Measurements from ENCODE around the gene PSD.
A peak's percentile ranks its signal among the peaks of the same experiment; 100 is the strongest.
"Not testable (repeated sequence)": the region's sequence is repeated elsewhere in the genome, so short reads cannot be mapped to it uniquely, and the experiment has no call there.

Gene PSD

DNA sequence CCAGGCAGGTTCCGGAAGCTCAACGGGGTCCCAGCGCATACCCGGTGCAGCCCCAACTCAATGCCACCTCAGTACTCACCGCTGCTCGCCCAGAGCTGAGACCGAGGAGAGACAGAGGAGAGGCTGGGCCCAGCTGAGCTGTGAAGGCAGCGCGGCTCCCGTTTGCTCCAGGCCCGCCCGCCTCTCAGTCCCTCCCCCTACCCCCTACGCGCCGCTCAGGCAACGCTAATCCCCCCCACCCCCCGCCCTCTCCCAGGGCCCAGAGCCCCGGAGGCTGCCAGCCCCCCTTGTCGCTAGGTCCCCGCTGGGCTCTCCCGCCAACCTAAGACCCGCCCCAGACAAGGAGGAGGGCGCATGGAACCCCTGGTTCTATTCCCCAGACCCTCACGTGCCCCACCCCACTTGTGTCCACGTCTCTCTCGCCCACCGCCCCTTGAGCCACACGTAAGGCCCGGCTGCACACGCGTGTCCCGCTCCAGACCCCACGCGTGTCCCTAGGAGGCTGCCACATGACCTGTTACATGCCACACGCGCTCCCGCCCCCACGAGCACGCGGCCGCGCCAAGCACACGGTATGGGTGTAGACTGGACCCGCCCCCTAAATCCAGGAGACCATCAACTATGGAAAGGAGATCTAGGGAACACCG lies at the start of gene PSD:
PSD (minus strand) TSS at position 164 of the 647 bp plus-strand sequence. CDS start 1,747 bp downstream, outside the sequence.
- no peak for DNase-seq (ENCODE audit: low read depth, low spot score)

DNA sequence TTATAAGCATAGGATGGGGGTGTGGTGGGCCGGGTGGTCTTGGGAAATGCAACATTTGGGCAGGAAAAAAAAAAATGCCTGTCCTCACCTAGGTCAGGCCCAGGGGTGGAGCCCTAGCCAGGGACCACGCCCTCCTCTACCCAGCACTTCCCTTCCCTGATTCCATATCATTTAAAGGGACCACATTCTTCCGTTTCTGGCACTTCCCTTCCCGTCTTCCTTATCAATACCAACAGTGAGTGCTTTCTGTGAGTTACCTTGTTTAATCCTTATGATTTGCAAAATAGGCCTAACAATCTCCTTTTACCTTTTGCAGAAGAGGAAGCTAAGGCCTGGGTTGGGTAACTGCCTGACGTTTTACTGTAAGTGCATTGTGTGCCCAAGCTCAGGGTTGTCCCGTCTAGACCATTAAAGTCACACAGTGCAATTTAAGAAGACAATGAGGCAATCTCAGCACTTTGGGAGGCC lies 49.4 kb upstream of the PSD start:
- DNase-seq (ENCODE audit: low read depth, low spot score) = no peak

DNA sequence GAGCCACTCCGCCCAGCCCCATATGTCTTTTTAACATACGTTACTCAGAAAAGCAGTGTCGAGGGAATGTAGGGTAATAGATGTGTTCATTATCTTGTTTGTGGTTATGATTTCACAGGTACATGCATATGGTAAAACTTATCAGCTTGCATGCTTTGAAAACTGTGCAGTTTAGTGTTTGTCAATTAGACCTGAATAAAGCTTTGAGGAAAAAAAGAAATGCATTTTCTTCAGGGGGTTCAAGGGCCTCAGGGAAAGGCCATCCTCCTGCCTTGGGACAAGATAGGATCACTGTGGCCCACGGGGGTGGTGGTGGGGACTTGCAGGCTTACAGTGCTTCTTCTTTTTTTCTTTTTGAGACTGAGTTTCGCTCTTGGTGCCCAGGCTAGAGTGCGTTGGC lies 48.7 kb upstream of the PSD start:
- no peak for DNase-seq (ENCODE audit: low read depth, low spot score)

DNA sequence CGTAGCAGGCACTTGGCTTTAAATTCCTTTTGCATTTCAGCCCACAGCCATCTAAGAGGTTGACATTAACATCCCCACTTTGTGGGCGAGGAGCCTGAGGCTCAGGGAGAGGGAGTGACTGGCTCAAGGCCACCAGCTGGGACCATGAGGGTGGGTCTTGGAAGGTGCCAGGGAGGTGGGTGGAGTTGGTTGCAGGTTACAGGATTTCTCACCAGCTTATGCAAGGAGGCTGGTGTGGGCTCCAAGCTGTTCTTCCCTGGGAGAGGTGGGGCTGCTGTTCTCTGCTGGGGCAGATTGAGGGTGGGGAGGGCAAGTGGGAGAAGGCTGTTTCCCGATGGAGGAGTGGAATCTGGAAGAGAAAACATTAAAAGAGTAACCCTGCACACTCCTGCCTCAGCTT lies 46.9 kb upstream of the PSD start:
- DNase-seq (ENCODE audit: low read depth, low spot score) = no peak

DNA sequence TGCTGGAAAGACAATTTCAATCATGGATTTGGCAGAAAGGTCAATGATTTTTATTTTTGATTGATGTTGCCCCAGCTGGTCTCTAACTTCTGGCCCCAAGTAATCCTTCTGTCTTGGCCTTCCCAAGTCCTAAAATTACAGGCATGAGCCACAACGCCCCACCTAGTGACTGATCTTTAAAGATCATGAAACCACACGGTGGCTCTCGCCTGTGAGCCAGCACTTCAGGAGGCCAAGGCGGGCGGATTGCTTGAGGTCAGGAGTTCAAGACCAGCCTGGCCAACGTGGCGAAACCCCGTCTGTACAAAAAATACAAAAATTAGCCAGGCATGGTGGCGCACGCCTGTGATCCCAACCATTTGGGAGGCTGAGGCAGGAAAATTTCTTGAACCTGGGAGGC lies 45.4 kb upstream of the PSD start:
- no peak for DNase-seq (ENCODE audit: low read depth, low spot score)

DNA sequence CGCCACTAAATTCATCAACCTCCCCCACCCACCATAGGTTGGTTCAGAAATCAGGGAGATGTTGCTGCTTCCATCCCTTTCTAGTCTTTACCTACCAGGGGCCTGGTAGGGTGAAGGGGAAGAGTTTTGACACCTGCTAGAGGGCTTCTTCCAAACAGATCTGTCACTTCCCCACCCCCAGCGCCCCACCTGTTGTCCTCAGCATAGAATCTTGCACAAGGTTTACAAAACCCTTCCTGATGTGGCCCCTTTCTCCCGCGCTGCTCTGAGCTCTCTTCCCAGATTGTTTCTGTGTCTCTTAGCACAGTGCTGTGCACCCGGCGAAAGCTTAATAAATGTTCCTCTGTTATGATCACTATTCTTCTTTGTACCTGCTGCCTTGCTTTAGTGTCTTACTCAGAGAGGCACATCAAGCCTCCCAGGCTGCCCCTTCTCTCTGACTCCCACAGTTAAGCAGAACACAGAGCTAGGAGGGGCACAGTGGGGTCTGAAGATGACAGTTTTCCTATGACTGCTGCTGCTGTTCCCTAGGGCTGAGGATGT lies 44.0 kb upstream of the PSD start:
- DNase-seq (ENCODE audit: low read depth, low spot score) = no peak

DNA sequence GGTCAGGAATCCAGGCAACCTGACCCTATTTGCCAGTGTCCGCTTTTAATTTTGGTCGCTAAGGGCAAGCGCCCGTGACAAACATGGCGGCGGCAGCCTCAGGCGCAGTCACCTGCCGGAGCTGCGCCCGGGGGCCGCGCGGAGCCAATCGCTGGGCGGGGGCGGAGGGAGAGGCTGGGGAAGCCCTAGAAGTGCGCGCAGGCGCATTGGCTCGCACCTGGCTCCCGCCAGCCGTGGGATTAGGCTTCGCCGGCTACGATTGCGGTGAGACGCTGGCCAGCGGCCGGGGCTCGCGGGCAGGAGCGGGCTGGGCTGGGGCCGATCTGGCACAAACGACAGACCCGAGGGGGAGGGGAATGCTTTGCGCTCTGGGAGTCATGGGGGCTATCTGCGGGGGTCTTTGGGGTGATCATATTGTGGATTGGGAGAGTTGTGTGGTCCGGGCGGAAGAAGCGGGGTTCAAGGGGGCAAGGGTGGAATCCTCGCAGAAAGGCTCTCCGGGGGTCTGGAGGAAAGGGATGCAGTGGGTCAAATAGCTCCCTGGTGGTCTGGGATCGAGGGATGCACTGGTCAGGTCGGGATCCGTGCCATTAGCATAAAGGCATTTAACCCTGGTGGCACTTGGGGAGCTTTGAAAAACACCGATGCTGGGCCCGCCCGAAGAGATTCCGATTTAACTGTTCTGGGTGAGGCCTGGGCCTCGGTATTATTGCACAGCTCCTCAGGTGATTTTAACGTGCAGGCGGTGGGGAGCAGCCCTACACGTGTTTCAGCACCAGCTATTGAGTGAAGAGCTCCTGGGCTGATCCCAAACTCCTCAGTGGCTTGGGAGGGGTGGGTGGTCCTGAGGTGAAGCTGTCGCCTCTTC lies 42.8 kb upstream of the PSD start:
- peak; percentile 29 for DNase-seq (ENCODE audit: low read depth, low spot score)

DNA sequence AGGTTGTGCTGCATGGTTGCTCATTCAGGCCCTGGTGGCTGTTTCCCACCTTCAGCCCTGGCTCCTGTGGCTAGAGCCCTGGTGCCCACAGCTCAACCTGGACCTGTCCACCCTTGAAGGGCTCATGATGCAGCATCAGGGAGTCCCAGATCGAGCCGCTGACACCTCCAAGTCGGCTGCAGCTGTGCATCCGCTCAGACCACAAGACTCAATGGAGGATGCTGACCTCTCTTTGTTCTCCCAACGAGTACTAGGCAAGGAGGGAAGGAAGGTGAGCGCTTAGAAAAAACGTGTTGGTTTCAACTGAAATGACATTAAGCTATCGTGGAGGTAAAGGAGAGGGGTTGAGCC lies 42.2 kb upstream of the PSD start:
- DNase-seq (ENCODE audit: low read depth, low spot score) = no peak

DNA sequence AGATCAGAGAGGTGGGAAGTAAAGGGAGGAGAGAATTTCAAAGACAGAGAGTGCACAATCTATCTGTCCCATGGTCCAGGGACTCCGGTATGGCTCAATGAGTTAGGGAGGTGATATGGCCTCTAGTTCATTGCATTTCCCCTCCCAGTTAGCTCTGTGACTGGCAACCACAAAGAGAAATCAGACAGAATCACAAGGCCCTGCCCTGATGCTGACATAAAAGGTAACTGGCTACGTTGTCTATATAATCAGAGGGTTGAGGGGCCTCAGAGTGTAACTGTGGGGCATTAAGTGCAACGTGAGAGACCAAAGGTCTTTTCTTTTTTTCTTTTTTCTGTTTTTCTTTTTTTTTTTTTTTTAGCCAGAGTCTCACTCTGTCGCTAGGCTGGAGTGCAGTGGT lies 40.1 kb upstream of the PSD start:
- DNase-seq (ENCODE audit: low read depth, low spot score) = no peak

DNA sequence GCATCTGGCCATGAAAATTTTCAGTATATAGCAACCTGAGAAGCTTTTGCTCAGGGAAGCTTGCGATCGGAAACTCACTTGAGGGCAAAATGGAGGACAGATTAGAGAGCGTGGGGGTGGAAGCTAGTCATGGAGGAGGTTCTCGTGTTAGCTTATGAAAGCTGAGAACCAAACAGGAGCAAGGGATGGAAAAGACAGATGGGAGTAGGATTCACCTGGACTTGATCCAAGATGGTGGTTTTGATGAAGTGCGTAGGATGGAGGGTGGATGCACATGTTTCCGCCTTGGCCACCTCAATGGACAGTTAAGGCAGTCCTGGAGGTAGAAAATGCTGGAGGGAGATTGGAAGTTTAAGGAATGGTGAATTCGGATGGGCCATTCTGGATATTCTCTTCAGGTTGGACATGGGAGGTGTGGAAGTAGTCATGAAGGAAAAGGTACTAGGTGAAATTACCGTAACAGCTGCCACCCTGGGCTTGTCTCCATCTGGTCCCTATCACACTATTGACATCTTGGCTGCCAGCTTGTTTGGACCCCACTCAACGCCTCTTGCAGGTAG lies 39.1 kb upstream of the PSD start:
- no peak for DNase-seq (ENCODE audit: low read depth, low spot score)

DNA sequence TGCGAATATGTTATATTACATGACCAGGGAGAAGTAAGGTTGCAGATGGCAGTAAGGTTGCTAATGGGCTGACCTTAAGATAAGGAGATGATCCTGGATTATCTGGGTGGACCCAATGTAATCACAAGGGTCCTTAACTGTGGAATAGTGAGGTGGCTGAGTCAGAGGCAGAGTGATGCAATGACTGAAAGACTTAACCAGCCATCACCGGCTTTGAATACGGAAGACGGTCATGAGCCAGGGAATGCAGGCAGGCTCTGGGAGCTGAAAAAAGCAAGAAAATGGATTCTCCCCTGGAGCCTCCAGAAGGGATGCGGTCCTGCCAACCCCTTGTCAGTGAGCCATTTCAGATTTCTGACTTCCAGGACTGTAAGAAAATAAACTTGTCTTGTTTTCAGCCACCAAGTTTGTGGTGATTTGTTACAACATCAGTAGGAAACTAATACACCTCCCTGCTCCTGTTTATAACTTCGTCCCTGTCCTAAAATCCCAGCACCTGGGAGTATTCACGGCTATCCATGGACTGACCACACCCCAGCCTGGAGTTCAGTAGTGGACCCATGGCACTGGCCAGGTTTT lies 37.4 kb upstream of the PSD start:
- no peak for DNase-seq (ENCODE audit: low read depth, low spot score)

DNA sequence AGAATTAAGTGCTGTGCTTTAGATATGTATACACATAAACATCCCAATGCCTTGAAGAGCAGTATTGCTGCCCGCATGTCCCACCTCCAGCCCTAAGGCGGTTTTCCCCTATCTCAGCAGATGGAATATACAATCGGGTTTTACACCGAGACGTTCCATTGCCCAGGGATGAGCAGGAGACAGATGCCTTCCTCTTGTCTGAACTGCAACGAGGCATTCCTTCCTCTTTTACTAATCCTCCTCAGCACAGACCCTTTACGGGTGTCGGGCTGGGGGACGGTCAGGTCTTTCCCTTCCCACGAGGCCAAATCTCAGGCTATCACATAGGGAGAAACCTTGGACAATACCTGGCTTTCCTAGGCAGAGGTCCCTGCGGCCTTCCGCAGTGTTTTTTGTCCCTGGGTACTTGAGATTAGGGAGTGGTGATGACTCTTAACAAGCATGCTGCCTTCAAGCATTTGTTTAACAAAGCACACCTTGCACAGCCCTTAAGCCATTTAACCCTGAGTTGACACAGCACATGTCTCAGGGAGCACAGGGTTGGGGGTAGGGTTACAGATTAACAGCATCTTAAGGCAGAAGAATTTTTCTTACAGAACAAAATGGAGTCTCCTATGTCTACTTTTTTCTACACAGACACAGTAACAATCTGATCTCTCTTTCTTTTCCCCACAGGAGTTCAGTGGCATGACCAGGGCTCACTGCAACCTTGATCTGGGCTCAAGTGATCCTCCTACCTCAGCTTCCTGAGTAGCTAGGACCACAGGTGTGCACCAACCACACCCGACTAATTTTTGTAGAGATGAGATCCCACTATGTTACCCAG lies 36.3 kb upstream of the PSD start:
- DNase-seq (ENCODE audit: low read depth, low spot score) = not testable (repeated sequence)

DNA sequence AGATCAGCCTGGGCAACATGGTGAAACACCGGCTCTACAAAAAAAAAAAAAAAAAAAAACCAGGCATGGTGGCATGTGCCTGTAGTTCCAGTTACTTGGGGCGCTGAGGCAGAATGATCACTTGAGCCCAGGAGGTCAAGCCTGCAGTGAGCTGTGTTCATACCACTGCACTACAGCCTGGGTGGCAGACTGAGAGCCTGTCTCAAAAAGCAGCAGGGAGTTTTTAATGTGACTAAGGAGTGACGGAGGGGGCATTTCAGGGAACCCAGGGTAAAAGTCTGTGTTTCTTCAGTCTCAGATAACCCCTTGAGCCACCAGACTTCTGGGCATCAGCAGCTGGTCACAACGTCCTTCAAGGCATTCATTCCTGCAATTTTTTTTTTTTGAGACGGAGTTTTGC lies 34.9 kb upstream of the PSD start:
- no peak for DNase-seq (ENCODE audit: low read depth, low spot score)

DNA sequence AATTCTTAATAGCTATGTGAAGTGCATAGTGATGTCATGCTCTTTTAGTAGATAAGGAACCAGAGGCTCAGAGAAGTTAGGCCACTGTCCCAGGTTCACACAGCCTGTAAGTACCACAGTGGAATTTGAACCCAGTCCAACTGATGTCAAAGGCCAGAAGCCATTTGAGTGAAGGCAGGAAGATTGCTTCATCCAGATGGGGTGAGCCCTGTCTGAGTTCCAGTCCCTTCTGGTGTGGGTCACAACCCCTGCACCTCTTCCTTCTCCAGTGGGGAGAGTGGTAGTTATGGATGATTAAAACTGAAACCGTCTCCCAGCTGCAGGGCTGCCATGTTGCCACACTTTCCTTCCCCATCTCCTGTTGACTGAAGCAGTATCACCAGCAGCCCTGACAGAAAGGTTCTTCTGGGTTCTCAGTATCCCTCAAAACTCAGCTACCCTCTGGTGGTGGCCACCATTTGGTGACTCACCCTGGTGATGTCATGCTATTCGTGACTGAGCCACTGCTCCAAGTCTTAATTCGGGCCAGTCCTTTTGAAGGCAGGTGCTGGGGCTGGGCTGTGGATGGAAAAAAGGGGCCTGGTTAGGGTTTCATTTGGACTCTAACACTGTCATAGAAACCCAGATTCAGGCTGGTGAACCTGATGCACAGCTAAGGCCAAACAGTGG lies 34.2 kb upstream of the PSD start:
- DNase-seq (ENCODE audit: low read depth, low spot score) = no peak

DNA sequence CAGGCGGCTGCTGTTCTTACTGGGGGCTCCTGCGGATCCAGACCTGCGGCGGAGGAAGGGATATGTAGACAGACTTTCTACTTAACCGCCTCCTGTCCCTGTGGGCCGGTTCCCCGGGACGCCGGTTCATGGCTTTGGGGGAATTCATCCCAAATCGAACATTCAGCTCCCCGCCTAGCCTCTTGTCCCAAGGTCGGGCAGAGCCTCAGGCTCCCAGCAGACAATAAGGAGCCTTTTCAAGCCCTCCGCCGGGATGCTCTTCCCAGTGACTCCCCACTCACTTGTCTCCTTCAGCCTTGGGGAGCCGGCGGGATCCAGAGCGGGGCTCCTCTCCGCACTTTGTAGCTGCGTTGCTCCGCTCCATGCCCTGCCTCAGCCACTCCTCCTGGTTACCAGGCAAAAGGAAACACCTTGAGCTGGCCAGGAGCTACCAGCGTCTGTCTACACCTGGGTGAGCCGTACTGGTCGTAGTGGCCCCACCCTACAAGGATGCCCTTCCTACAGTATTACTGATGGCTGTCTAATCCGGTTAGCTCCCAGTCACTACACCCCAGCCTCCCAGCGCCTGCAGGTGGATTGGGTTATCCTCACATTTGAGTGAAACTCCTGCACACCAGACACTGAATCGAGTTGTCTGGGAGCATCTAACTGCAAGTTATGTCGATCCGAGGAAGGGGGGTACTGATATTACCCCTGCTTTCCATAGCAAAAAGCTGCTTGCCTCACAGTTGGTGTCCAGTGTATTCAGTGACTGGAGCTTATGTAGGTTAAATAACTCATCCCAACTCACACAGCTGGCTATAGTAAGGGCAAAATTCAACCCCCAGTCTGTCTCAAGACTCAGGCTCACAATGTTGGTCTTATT lies 32.8 kb upstream of the PSD start, which contains the start of gene C10orf95:
C10orf95 (minus strand) TSS at position 439 of the 865 bp plus-strand sequence. CDS start 450 bp downstream, outside the sequence.
- no peak for DNase-seq (ENCODE audit: low read depth, low spot score)

DNA sequence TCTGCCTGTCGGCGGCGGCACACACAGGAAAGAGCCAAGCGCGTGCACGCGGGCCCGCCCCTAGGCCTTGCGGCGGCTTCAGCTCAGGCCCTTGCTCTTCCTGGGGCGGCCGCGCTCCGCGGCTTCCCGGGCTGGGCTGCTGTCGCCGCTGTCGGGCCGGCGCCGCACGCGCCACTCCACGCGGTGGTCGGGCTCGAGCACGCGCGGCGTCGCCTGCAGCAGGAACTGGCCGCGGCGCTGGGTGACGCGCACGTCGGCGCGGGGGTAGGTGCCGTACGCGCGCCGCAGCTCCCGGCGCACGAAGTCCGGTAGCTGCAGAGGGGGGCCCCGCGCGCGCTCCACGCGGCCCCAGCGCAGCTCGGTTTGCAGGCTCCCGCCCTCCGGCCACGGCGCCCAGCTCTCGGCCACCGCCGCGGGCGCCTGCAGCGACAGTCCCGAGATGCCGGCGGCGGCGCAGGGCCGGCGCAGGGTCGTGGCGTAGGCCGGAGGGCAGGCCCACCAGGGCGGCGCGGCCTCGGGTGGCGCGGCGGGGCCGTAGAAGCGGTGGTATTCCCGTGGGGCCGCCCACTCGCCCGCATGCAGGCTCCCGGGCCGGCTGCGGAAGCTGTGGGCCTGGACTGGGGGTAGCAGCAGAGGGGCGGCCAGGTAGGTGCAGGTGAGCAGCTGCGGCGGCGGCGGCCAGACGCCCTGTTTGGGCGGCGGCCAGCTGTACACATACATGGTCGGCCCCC lies 32.0 kb upstream of the PSD start:
- no peak for DNase-seq (ENCODE audit: low read depth, low spot score)

DNA sequence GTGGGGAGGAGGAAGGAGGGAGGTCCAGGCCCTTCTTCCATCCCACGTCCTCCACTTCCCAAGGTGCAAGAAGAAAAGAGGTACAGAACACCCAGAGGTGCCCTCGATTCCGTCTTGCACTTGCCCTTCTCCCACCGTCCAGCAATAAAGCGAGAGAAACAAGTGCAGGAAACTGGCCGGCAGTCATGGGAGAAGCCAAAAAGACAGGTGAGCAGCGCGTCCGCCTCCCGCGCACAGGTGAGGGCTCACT lies 31.5 kb upstream of the PSD start:
- DNase-seq (ENCODE audit: low read depth, low spot score) = no peak

DNA sequence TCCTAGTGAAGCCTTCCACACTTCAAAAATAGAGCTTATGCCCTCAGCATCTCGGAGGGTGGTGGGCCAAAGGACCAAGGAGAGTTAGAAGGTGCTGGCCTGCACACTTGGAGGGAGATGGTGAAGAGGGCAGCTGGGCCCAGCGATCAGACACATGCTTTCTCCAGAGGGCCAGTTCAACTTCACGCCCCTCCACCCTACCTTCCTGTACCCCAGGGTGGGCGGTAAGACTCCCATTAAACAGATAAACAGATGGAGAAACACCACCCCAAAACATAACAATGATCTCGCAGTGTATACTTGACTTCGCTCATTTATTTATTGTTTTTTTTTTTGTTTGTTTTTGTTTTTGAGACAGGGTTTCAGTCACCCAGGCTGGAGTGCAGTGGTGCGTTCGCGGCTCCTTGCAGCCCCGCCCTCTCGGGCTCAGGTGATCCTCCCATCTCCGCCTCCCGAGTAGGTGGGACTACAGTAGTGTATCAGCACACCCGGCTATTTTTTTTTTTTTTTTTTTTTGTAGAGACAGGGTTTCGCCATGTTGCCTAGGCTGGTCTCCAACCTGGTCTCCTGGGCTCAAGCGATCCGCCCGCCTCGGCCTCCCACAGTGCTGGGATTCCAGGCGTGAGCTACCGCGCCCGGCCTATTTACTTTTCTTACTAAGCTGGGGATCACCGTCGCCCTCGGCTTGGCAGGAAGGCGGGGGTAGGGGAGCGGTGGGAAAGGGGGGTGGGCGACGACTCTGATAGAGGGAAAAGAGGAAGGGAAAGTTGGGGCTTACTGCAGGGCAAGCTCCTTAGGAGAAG lies 30.9 kb upstream of the PSD start:
- no peak for DNase-seq (ENCODE audit: low read depth, low spot score)

Measured in brain pericyte (primary cell).